Keratinocyte (primary cell): ENCODE measurements around the gene SLC5A5.

ENCODE experiments used
- CTCF ChIP-seq, 3 experiments: IDR thresholded peaks in 1 of 3; conservative IDR thresholded peaks in 1 of 3; optimal IDR thresholded peaks in 1 of 3; 2 replicates in 2 of 3; 3 replicates in 1 of 3; pipeline versions ENCODE3 to v1.5.1; 2011; ENCODE audit warnings: low read length in 3 of 3, mild to moderate bottlenecking in 3 of 3, moderate library complexity in 2 of 3, control low read depth in 1 of 3, inconsistent platforms in 1 of 3; ENCODE audit not compliant: insufficient read depth in 2 of 3; ENCODE audit errors: extremely low read depth in 1 of 3
- EZH2 ChIP-seq: IDR thresholded peaks from one replicate; pipeline ENCODE4 v1.6.1; 2012; ENCODE audit warnings: inconsistent platforms, mild to moderate bottlenecking, low read length, moderate library complexity

- TF ChIP-seq CTCF (optimal IDR thresholded peaks at IDR 0.05 in 1 of 3, IDR thresholded peaks at IDR 0.05 in 1 of 3, conservative IDR thresholded peaks at IDR 0.05 in 1 of 3; ENCODE audit: extremely low read depth in 1 of 3, insufficient read depth in 2 of 3, low read length in 3 of 3) (no peak), EZH2 (no peak)
These were observed 44.3 kb downstream of the SLC5A5 start for GRCh38 chr19:17915940-17916593.
